K562 (cell line): ENCODE measurements around the gene CEACAM20. TPM values are rescaled to one million over a fixed set of nuclear protein-coding genes. Genes with fewer than 3 reads are reported as not detected.

Experiments
- BRF2 ChIP-seq: IDR thresholded peaks from 3 replicates; pipeline ENCODE4 v1.6.1; 2011; ENCODE audit warnings: borderline replicate concordance, mild to moderate bottlenecking; ENCODE audit not compliant: insufficient read length, insufficient read depth
- FOS ChIP-seq: IDR thresholded peaks from 3 replicates; pipeline ENCODE4 v1.6.1; 2011; ENCODE audit not compliant: insufficient read length; ENCODE audit errors: extremely low read depth
- RFX5 ChIP-seq: IDR thresholded peaks from 2 replicates; pipeline ENCODE4 v1.6.1; 2011; ENCODE audit warnings: low read depth, mild to moderate bottlenecking, improper control_type of control experiment, low read length
- SMAD2 ChIP-seq: fragments of 150-350 bp; IDR thresholded peaks from 2 replicates; pipeline ENCODE4 v1.6.1; 2014; ENCODE audit warnings: low read depth, mild to moderate bottlenecking, low read length
- SMARCC2 ChIP-seq: fragments of 450-650 bp; IDR thresholded peaks from 2 replicates; pipeline ENCODE4 v1.6.1; 2017; ENCODE audit warnings: antibody characterized with exemption, moderate library complexity, mild to moderate bottlenecking, low read depth
- TCF7L2 ChIP-seq: fragments of 150-350 bp; IDR thresholded peaks from 2 replicates; pipeline ENCODE4 v1.6.1; 2016; ENCODE audit warnings: low read depth, mild to moderate bottlenecking, low read length, moderate library complexity
- ZBED1 ChIP-seq: IDR thresholded peaks from 2 replicates; pipeline ENCODE4 v1.6.1; 2014
- polyA plus RNA-seq, 8 experiments: library from polyadenylated mRNA; depleted of rRNA in 4 of 8; stranded (reverse) in 5 of 8; unstranded in 3 of 8; fragments of >200 nt; fragmentation: Nextera tagmentation in 2 of 8; fragmentation: Illumina TruSeq in 1 of 8; extraction: Ambion mirVana in 2 of 8; extraction: Trizol in 1 of 8; gene quantifications; 2 replicates each; pipeline versions ENCODE4 v1.2.1 to v1.2.3, GENCODE V29; 2011 to 2014; ENCODE audit warnings: inconsistent platforms in 1 of 8, missing spikeins in 1 of 8
- total RNA-seq, 7 experiments: library from RNA; depleted of rRNA in 6 of 7; stranded (reverse); fragments of >200 nt in 6 of 7; fragmentation: Illumina TruSeq in 2 of 7; extraction: Trizol in 2 of 7; gene quantifications; 2 replicates each; pipeline versions ENCODE4 v1.2.1 to v1.2.3, GENCODE V29; 2011 to 2021; ENCODE audit warnings: low replicate concordance in 1 of 7
- TF ChIP-seq, protein P1 (sequence below): fragments of 250-450 bp; sonication (Bioruptor Pico); IDR thresholded peaks from 2 replicates; pipeline ENCODE4 v1.8.0; 2022; ENCODE audit warnings: inconsistent platforms, mild to moderate bottlenecking, moderate library complexity, borderline replicate concordance
- TF ChIP-seq, protein P2 (sequence below): fragments of 250-450 bp; sonication (Bioruptor Pico); IDR thresholded peaks from 2 replicates; pipeline ENCODE4 v1.5.0; 2021; ENCODE audit warnings: mild to moderate bottlenecking, moderate library complexity

The CEACAM20 gene
- total and polyA plus RNA-seq, 9 of the 15 experiments (the other 6 are each of a cell fraction or from before 2014, with no cell fraction given) = not detected

GRCh38 chr19:44499962-44500949, 29.2 kb downstream of the CEACAM20 start, which contains the start of gene ZNF180 (continued):
- TF ChIP-seq, protein P1, sequence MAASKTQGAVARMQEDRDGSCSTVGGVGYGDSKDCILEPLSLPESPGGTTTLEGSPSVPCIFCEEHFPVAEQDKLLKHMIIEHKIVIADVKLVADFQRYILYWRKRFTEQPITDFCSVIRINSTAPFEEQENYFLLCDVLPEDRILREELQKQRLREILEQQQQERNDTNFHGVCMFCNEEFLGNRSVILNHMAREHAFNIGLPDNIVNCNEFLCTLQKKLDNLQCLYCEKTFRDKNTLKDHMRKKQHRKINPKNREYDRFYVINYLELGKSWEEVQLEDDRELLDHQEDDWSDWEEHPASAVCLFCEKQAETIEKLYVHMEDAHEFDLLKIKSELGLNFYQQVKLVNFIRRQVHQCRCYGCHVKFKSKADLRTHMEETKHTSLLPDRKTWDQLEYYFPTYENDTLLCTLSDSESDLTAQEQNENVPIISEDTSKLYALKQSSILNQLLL (CRISPR knock-in tag) = no peak
- no peak for TF ChIP-seq TCF7L2
- no peak for TF ChIP-seq SMAD2
- TF ChIP-seq RFX5 = no peak
- TF ChIP-seq, protein P2, sequence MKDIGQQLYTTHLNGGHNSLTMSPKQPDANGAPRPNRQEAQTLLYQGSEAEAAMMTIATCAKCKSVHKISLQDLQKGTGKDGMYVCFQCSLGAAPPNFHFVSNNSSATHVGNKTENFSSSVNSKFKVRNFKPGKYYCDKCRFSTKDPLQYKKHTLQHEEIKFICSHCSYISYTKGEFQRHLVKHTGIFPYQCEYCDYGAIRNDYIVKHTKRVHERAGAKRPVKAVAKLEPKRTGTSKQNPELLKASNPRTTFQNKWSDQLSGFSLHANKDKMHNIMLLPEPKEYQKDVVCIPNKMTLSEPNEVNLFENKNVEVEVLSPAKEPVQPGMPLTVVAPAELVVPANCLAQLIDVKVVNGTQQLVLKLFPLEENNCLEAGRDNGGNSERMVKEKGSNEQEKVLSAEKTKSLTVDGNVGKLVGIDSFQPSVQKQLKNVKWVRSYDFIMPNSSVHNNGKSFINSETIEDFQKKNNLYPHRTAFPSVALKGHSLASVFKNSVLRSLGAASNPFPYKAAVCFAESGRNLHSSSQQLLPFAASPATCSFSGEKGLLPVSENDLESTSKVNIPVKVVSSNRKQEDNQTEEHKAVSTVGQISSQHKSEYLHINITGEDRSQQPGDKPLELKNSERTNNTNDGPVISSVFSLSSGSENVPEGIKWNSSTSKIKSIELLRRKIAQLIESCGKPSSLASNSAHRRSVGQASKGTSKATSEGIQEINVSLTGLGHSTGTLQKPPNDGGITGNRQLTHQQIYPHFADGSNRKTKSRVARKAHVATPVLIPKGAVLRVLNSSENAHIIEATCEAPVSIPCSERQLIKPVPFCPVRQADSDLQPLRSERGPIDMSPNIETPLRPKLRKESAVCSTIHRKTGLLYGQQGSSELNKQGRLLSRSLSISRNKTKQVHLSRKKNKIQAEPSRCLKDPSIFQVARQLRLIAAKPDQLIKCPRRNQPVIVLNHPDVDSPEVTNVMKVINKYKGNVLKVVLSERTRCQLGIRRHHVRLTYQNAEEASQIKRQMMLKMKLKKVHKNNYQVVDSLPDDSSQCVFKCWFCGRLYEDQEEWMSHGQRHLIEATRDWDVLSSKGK = no peak
- TF ChIP-seq FOS = no peak
- no peak for TF ChIP-seq BRF2
- TF ChIP-seq SMARCC2 = no peak
- 0 out of 2 replicates have a peak, but pooled peaks have one; percentile 33 for TF ChIP-seq ZBED1
